A673 (cell line): ENCODE measurements around the gene TNS3.

Experiments
- EZH2 ChIP-seq: fragments of 200-600 bp; sonication (generic); IDR thresholded peaks from 2 replicates; pipeline ENCODE4 v1.6.1; 2017; ENCODE audit warnings: borderline replicate concordance, low read depth, mild to moderate bottlenecking, mixed read lengths, antibody characterized with exemption, low read length; ENCODE audit not compliant: poor library complexity, severe bottlenecking
- TF ChIP-seq, protein P1 (sequence below): fragments of 300-800, 200-600 bp; sonication (generic); conservative IDR thresholded peaks from 2 replicates; pipeline ENCODE4 v1.5.1; 2017; ENCODE audit warnings: low read depth, mild to moderate bottlenecking, antibody characterized with exemption, low read length, moderate library complexity, mixed read lengths

GRCh38 chr7:47617131-47617530, 35.2 kb upstream of the TNS3 start:
- TF ChIP-seq, protein P1, sequence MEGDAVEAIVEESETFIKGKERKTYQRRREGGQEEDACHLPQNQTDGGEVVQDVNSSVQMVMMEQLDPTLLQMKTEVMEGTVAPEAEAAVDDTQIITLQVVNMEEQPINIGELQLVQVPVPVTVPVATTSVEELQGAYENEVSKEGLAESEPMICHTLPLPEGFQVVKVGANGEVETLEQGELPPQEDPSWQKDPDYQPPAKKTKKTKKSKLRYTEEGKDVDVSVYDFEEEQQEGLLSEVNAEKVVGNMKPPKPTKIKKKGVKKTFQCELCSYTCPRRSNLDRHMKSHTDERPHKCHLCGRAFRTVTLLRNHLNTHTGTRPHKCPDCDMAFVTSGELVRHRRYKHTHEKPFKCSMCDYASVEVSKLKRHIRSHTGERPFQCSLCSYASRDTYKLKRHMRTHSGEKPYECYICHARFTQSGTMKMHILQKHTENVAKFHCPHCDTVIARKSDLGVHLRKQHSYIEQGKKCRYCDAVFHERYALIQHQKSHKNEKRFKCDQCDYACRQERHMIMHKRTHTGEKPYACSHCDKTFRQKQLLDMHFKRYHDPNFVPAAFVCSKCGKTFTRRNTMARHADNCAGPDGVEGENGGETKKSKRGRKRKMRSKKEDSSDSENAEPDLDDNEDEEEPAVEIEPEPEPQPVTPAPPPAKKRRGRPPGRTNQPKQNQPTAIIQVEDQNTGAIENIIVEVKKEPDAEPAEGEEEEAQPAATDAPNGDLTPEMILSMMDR = no peak
- no peak for TF ChIP-seq EZH2
